Ovary (tissue), 9 donors: ENCODE data around the gene NOS3. TPM values are rescaled to one million over a fixed set of nuclear protein-coding genes. Genes with fewer than 3 reads are reported as not detected.
A peak's percentile ranks its signal among the peaks of the same experiment; 100 is the strongest.

Experiments used
- DNase-seq, 5 donors: peaks; one replicate each; pipeline ENCODE4 v3.0.0-alpha.2; 2019 to 2020
- H3K27ac ChIP-seq, 2 donors: fragments of 200-600 bp; one replicate each; pipeline versions ENCODE4 v1.5.1 to v1.8.0; 2019 to 2022
- H3K27me3 ChIP-seq: fragments of 200-600 bp; one replicate; pipeline ENCODE4 v1.8.0; 2022
- H3K36me3 ChIP-seq: fragments of 200-600 bp; sonication (generic); one replicate; pipeline ENCODE4 v1.5.1; 2019
- H3K4me1 ChIP-seq: one replicate; pipeline ENCODE4 v1.8.1; 2013; ENCODE audit warnings: mild to moderate bottlenecking, moderate library complexity; ENCODE audit not compliant: insufficient read depth
- H3K4me3 ChIP-seq: fragments of 200-600 bp; sonication (generic); one replicate; pipeline ENCODE4 v1.5.1; 2017
- H3K9me3 ChIP-seq, 2 donors: fragments of 200-600 bp in 1 of 2; sonication (generic) in 1 of 2; one replicate each; pipeline versions ENCODE4 v1.5.1 to v1.8.1; 2013 to 2019; ENCODE audit warnings: mild to moderate bottlenecking in 1 of 2, moderate library complexity in 1 of 2
- CTCF ChIP-seq, 3 donors: fragments of 450-650 bp in 2 of 3; fragments of 200-600 bp in 1 of 3; IDR thresholded peaks; one replicate each; pipeline versions ENCODE4 v1.5.1 to v1.8.0; 2016 to 2022; ENCODE audit warnings: antibody characterized with exemption in 3 of 3, mild to moderate bottlenecking in 1 of 3
- EP300 ChIP-seq: sonication (generic); formaldehyde crosslinking; IDR thresholded peaks from one replicate; pipeline ENCODE4 v1.6.1; 2017; ENCODE audit warnings: antibody characterized with exemption
- POLR2A ChIP-seq: fragments of 450-650 bp; IDR thresholded peaks from one replicate; pipeline ENCODE4 v1.6.1; 2017; ENCODE audit warnings: antibody characterized with exemption, mild to moderate bottlenecking, moderate library complexity
- WGBS, 3 donors: extraction: QIAGEN DNeasy Blood & Tissue Kit in 1 of 3; methylation state at CpG; one replicate each; pipeline versions ENCODE4 v1.1.5 to v1.1.7; 2013 to 2017; 5-methylcytosine and 5-hydroxymethylcytosine counted together
- intact Hi-C, 4 donors: fragments of 100-400 bp; cut with DNase I; formaldehyde crosslinking; loops; one replicate each; pipeline versions ENCODE4 v1.11.0 to v1.15.1; 2022 to 2023
- polyA plus RNA-seq, 2 donors: library from polyadenylated mRNA; stranded (reverse); fragments of 200-250 nt in 1 of 2; fragments of 350-450 nt in 1 of 2; fragmentation: Illumina TruSeq in 1 of 2; extraction: RNeasy Lipid Tissue Mini Kit (QIAGEN cat#74804) in 1 of 2; gene quantifications; one replicate each; pipeline ENCODE4 v1.2.3, GENCODE V29; 2013 to 2014
- total RNA-seq, 7 donors: library from RNA; depleted of rRNA in 2 of 7; stranded (reverse); fragments of >200 nt in 2 of 7; fragmentation: NEBNext Ultra II Directional in 3 of 7; extraction: Animal tissue kit (Norgen Biotek cat#: 25700) in 3 of 7; gene quantifications; one replicate each; pipeline versions ENCODE4 v1.1.0 to v1.2.4, GENCODE V29; 2016 to 2023
- donor health status: DM: no; HTN: no; CAD: no; lungs with moderate emphysema.
- donor health status: DM: no; HTN: no; CAD: no.
- donor health status: Bipolar disorder and iron deficiency.
- donor health status: DM: yes; HTN: yes; CAD: no.
- donor health status: DM: no; HTN: no; CAD: no.
- donor health status: DM: yes; HTN: yes; CAD: no.

NOS3 gene
- total and polyA plus RNA-seq, 9 donors: 1.0 to 26.0 (median 5.4) TPM

GRCh38 chr7:150974468-150975391 lies 16.1 kb upstream of the NOS3 start:
- H3K9me3 ChIP-seq: no peaks in the 10 kb centered on the region
- peak overlapping the region in 1 of 2 donors; percentile 18 for H3K27ac ChIP-seq
- H3K27me3 ChIP-seq: no peaks in the 10 kb centered on the region
- no peak for TF ChIP-seq POLR2A
- peak; percentile 10 to 66 (median 42) for TF ChIP-seq CTCF (IDR thresholded peaks at IDR 0.05)
- TF ChIP-seq EP300: no peak
- DNase-seq: peak in 4 of 5 donors; percentile 66 to 79 (median 70)
- intact Hi-C loops: loop anchor here in 1 of 4 donors (10.0 kb wide), 1 partner anchor 190 kb away; no protein-coding TSS in a partner anchor
- H3K4me1 ChIP-seq: peaks cover 38% of the 10 kb centered on the region
- 1 to 4% (median 1%) methylated on average over 66 to 89 of the region's 89 CpGs for whole genome bisulfite sequencing, 3 donors
- H3K4me3 ChIP-seq: peak overlapping the region; percentile 37
- H3K36me3 ChIP-seq: no peaks in the 10 kb centered on the region

GRCh38 chr7:150975536-150976319 lies 15.1 kb upstream of the NOS3 start:
- 78 to 83% (median 82%) methylated on average over 9 of the region's 9 CpGs for WGBS, 3 donors
- Histone ChIP-seq H3K36me3 (no peaks in the 10 kb centered on the region), H3K9me3 (no peaks in the 10 kb centered on the region), H3K27ac (no peak overlapping the region), H3K27me3 (no peaks in the 10 kb centered on the region), H3K4me3 (peak overlapping the region; percentile 37), H3K4me1 (peaks cover 32% of the 10 kb centered on the region)
- intact Hi-C loops: loop anchor here in 1 of 4 donors (10.0 kb wide), 1 partner anchor 191 kb away; no protein-coding TSS in a partner anchor
- no peak for DNase-seq
- TF ChIP-seq POLR2A (no peak), CTCF (IDR thresholded peaks at IDR 0.05) (no peak), EP300 (no peak)

- Histone ChIP-seq H3K36me3 (no peaks in the 10 kb centered on the region), H3K9me3 (no peaks in the 10 kb centered on the region), H3K4me3 (peak overlapping the region; percentile 46), H3K27ac (no peak overlapping the region), H3K27me3 (no peaks in the 10 kb centered on the region), H3K4me1 (peaks cover 22% of the 10 kb centered on the region)
- no peak for DNase-seq
- no peak for TF ChIP-seq EP300
- TF ChIP-seq CTCF (IDR thresholded peaks at IDR 0.05): no peak
- no peak for TF ChIP-seq POLR2A
- WGBS, 3 donors: 33 to 38% (median 37%) methylated on average over 12 to 13 of the region's 13 CpGs
- intact Hi-C loops: loop anchor here in 1 of 4 donors (10.0 kb wide), 1 partner anchor 192 kb away; no protein-coding TSS in a partner anchor
These were observed 14.1 kb upstream of the NOS3 start for GRCh38 chr7:150976529-150977381.
